HepG2 (cell line): Measurements from ENCODE around the gene ADORA2B. TPM values are rescaled to one million over a fixed set of nuclear protein-coding genes. Genes with fewer than 3 reads are reported as not detected.

Experiments
- ATRX ChIP-seq: sonication (generic); formaldehyde crosslinking; IDR thresholded peaks from 2 replicates; pipeline ENCODE4 v1.4.0; 2020; ENCODE audit warnings: missing genetic modification reagents, borderline replicate concordance
- BHLHE40 ChIP-seq: IDR thresholded peaks from 2 replicates; pipeline ENCODE4 v1.6.1; 2011; ENCODE audit warnings: low read length, improper control_type of control experiment
- CBX2 ChIP-seq, 2 experiments: fragments of 200-600 bp in 1 of 2; sonication (generic); formaldehyde crosslinking in 1 of 2; IDR thresholded peaks; 2 replicates each; pipeline versions ENCODE4 v1.7.0 to v1.8.1; 2018 to 2022; ENCODE audit warnings: low read depth in 2 of 2, low read length in 1 of 2, mild to moderate bottlenecking in 1 of 2, missing genetic modification reagents in 1 of 2
- DMAP1 ChIP-seq: IDR thresholded peaks from 2 replicates; pipeline ENCODE4 v1.6.1; 2016
- ELF1 ChIP-seq: sonication (generic); formaldehyde crosslinking; IDR thresholded peaks from 2 replicates; pipeline ENCODE4 v1.4.0; 2020; ENCODE audit warnings: missing genetic modification reagents
- HMG20B ChIP-seq: conservative IDR thresholded peaks from 2 replicates; pipeline ENCODE4 v1.6.1; 2016; ENCODE audit warnings: missing genetic modification reagents, missing compliant biosample characterization
- HMGXB3 ChIP-seq: sonication (generic); formaldehyde crosslinking; IDR thresholded peaks from 2 replicates; pipeline ENCODE4 v1.4.0; 2020; ENCODE audit warnings: missing genetic modification reagents, borderline replicate concordance
- HNRNPK ChIP-seq: fragments of 200-400 bp; formaldehyde crosslinking; IDR thresholded peaks from 2 replicates; pipeline ENCODE4 v1.6.1; 2018; ENCODE audit warnings: low read length, low read depth, moderate library complexity, mild to moderate bottlenecking; ENCODE audit not compliant: poor library complexity, severe bottlenecking
- KDM5B ChIP-seq: sonication (generic); formaldehyde crosslinking; IDR thresholded peaks from 2 replicates; pipeline ENCODE4 v1.4.0; 2020; ENCODE audit warnings: missing genetic modification reagents, mild to moderate bottlenecking, borderline replicate concordance
- MTERF4 ChIP-seq: sonication (generic); formaldehyde crosslinking; IDR thresholded peaks from 2 replicates; pipeline ENCODE4 v1.8.0; 2023; ENCODE audit warnings: mild to moderate bottlenecking, missing genetic modification reagents
- ONECUT2 ChIP-seq: sonication (generic); formaldehyde crosslinking; IDR thresholded peaks from 2 replicates; pipeline ENCODE4 v1.4.0; 2020; ENCODE audit warnings: missing genetic modification reagents
- TOE1 ChIP-seq: sonication (generic); formaldehyde crosslinking; IDR thresholded peaks from 2 replicates; pipeline ENCODE4 v1.4.0; 2020; ENCODE audit warnings: mild to moderate bottlenecking, missing genetic modification reagents
- TSC22D2 ChIP-seq: sonication (generic); formaldehyde crosslinking; IDR thresholded peaks from 2 replicates; pipeline ENCODE4 v1.5.1; 2020; ENCODE audit warnings: missing genetic modification reagents, mild to moderate bottlenecking, borderline replicate concordance
- YEATS2 ChIP-seq: sonication (generic); formaldehyde crosslinking; IDR thresholded peaks from 2 replicates; pipeline ENCODE4 v1.4.0; 2020; ENCODE audit warnings: missing genetic modification reagents, borderline replicate concordance
- ZNF101 ChIP-seq: sonication (generic); formaldehyde crosslinking; IDR thresholded peaks from 2 replicates; pipeline ENCODE4 v1.4.0; 2020; ENCODE audit warnings: mild to moderate bottlenecking, low read depth, missing genetic modification reagents, borderline replicate concordance
- ZNF230 ChIP-seq: sonication (generic); formaldehyde crosslinking; IDR thresholded peaks from 2 replicates; pipeline ENCODE4 v1.4.0; 2020; ENCODE audit warnings: mild to moderate bottlenecking, missing genetic modification reagents
- ZNF232 ChIP-seq: sonication (generic); formaldehyde crosslinking; IDR thresholded peaks from 2 replicates; pipeline ENCODE4 v1.4.0; 2020; ENCODE audit warnings: missing genetic modification reagents, borderline replicate concordance
- ZNF251 ChIP-seq: sonication (generic); formaldehyde crosslinking; IDR thresholded peaks from 2 replicates; pipeline ENCODE4 v1.9.0; 2021; ENCODE audit warnings: mild to moderate bottlenecking, missing genetic modification reagents
- ZNF275 ChIP-seq: sonication (generic); formaldehyde crosslinking; IDR thresholded peaks from 2 replicates; pipeline ENCODE4 v1.8.0; 2022; ENCODE audit warnings: missing genetic modification reagents, mild to moderate bottlenecking, inconsistent platforms, borderline replicate concordance
- ZNF331 ChIP-seq: sonication (generic); formaldehyde crosslinking; IDR thresholded peaks from 2 replicates; pipeline ENCODE4 v1.4.0; 2020; ENCODE audit warnings: missing genetic modification reagents
- ZNF333 ChIP-seq: sonication (generic); formaldehyde crosslinking; IDR thresholded peaks from 2 replicates; pipeline ENCODE4 v1.4.0; 2020; ENCODE audit warnings: mild to moderate bottlenecking, missing genetic modification reagents, borderline replicate concordance
- ZNF564 ChIP-seq: sonication (generic); formaldehyde crosslinking; IDR thresholded peaks from 2 replicates; pipeline ENCODE4 v1.8.1; 2023; ENCODE audit warnings: mild to moderate bottlenecking, missing genetic modification reagents
- ZNF670 ChIP-seq: sonication (generic); formaldehyde crosslinking; IDR thresholded peaks from 2 replicates; pipeline ENCODE4 v1.8.0; 2022; ENCODE audit warnings: mild to moderate bottlenecking, missing genetic modification reagents, borderline replicate concordance
- polyA plus RNA-seq, 8 experiments: library from polyadenylated mRNA; depleted of rRNA in 3 of 8; stranded (reverse) in 7 of 8; unstranded in 1 of 8; fragments of >200 nt; fragmentation: Illumina TruSeq in 4 of 8; extraction: Trizol in 4 of 8; gene quantifications; 2 replicates each; pipeline versions ENCODE4 v1.2.1 to v1.2.3, GENCODE V29; 2011 to 2016; ENCODE audit warnings: low read depth in 4 of 8, missing spikeins in 1 of 8, mixed read lengths in 1 of 8; ENCODE audit not compliant: insufficient read depth in 1 of 8
- total RNA-seq, 5 experiments: library from RNA; depleted of rRNA; stranded (reverse); fragments of >200 nt; fragmentation: Illumina TruSeq; extraction: Trizol; gene quantifications; 2 replicates each; pipeline ENCODE4 v1.2.3, GENCODE V29; 2016; ENCODE audit warnings: low read depth in 1 of 5

The ADORA2B gene
- total and polyA plus RNA-seq, 2 of the 13 experiments (the other 11 are each of a cell fraction or from before 2014, with no cell fraction given): 10.4 to 20.0 TPM

- peak; percentile 98 for TF ChIP-seq HMGXB3 (CRISPR knock-in tag)
- TF ChIP-seq BHLHE40: peak; percentile 68
- peak; percentile 86 for TF ChIP-seq ZNF564 (CRISPR knock-in tag)
- 0 out of 2 replicates have a peak, but pooled peaks have one; percentile 31 for TF ChIP-seq TOE1 (CRISPR knock-in tag)
- TF ChIP-seq YEATS2 (CRISPR knock-in tag): peak; percentile 92
- 0 out of 2 replicates have a peak, but pooled peaks have one; percentile 25 for TF ChIP-seq HMG20B
- peak; percentile 55; the same call in 1 of the 2 replicates for TF ChIP-seq ONECUT2 (CRISPR knock-in tag)
- TF ChIP-seq ZNF101 (CRISPR knock-in tag): no peak; the same call in 1 of the 2 replicates
- peak; percentile 72; the same call in 1 of the 2 replicates for TF ChIP-seq ELF1
- TF ChIP-seq CBX2 (IDR thresholded peaks at IDR 0.05; ENCODE audit: low read depth, low read length): no peak
- TF ChIP-seq CBX2 (CRISPR knock-in tag; IDR thresholded peaks at IDR 0.05; ENCODE audit: low read depth): no peak; the same call in 1 of the 2 replicates
- peak; percentile 87; the same call in 1 of the 2 replicates for TF ChIP-seq TSC22D2 (CRISPR knock-in tag)
- peak; percentile 96 for TF ChIP-seq KDM5B (CRISPR knock-in tag)
- TF ChIP-seq ZNF230: no peak; the same call in 1 of the 2 replicates
- TF ChIP-seq MTERF4 (CRISPR knock-in tag): peak; percentile 81
- no peak for TF ChIP-seq ZNF232 (CRISPR knock-in tag)
- TF ChIP-seq ZNF331 (CRISPR knock-in tag): peak; percentile 88
- TF ChIP-seq HNRNPK: peak; percentile 93
- peak; percentile 91 for TF ChIP-seq ZNF333
- TF ChIP-seq ZNF670 (CRISPR knock-in tag): 0 out of 2 replicates have a peak, but pooled peaks have one; percentile 38
- no peak for TF ChIP-seq ATRX (CRISPR knock-in tag)
- peak; percentile 79; the same call in 1 of the 2 replicates for TF ChIP-seq ZNF275
- TF ChIP-seq DMAP1: peak; percentile 93
- no peak for TF ChIP-seq ZNF251
Measured at GRCh38 chr17:15999141-15999973, 54.4 kb downstream of the ADORA2B start, which contains the start of the genes TTC19 and ZSWIM7 (continued).
